Cerebellar nuclear complex (tissue), 1 donor: Measurements from ENCODE around the gene CHIT1.

Experiments
- DNase-seq, 2 experiments: peaks; one replicate each; lab custom pipeline; 2025; lab: John Stamatoyannopoulos, UW

CHIT1 gene

GRCh38 chr1:203217139-203217655 lies 12.3 kb downstream of the CHIT1 start:
- DNase-seq = no peak

DNA sequence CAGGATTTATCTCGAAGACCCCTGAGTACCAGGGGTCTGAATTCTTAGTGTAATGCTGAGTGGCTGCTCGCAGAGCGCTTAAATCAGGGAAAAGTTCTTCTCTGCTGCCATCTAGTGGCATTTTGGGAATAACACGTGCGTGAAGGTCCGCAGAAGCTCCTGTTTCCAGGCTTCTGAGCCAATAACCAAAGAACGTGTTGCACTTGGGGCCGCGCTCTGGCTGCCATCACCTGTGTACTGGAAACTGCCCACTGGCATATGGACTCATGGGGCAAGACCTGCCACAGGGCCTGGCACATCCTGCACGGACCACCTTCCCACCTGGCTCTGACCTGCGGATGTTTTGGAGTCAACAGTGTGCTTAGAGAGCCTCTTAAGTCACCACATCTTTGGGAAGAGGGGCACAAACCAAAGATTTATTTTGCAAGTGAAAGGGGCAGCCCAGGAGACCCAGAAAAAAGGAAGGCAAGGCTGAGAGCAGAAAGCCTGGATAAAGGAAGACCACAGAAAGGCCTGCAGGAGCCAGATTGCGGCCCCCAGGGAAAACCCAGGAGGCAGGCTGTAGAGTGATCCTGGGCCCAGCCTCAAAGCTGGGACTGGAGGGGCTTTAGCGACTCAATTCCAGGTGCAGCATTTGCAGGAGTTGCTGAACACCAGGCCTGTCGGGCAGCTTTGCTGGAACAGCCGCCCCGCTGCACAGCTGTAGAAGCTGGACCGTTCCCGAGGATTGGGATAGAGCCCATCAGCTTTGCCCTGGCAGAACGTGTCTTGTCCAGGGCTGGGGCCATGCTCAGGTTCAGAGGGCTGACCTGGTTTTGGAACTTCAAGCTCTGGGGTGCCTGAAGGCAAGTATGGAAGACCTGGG lies 13.0 kb downstream of the CHIT1 start:
- peak in 1 of 2 experiments; percentile 78 for DNase-seq

GRCh38 chr1:203215573-203215972 lies 13.9 kb downstream of the CHIT1 start:
- no peak for DNase-seq

GRCh38 chr1:203214871-203215270 lies 14.6 kb downstream of the CHIT1 start:
- no peak for DNase-seq

- DNase-seq = no peak
Measured at GRCh38 chr1:203213126-203213525, 16.3 kb downstream of the CHIT1 start.

DNA sequence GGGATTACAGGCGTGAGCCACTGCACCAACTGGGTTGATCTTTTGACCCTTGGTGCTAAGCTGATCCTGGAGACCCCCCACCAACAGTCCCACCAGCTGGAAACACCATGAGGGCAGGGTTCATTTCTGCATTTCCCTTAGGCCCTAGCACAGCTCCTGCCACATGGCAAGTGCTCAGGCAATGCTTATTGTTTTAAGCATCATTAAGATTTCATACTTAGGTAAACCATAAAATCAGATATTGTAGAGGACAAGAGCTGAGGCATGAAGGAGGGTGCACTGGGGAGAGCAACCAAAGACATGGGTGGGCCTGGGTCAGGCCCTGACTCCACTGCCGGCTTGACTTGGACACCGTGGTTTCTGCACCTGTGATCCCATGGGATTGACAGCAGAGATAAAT lies 17.7 kb downstream of the CHIT1 start:
- DNase-seq = no peak

GRCh38 chr1:203210988-203211387 lies 18.5 kb downstream of the CHIT1 start:
- no peak for DNase-seq

GRCh38 chr1:203210350-203210749 lies 19.1 kb downstream of the CHIT1 start:
- no peak for DNase-seq

- no peak for DNase-seq
Measured at GRCh38 chr1:203208181-203208580, 21.3 kb downstream of the CHIT1 start.

- DNase-seq = no peak
Measured at GRCh38 chr1:203207751-203208150, 21.7 kb downstream of the CHIT1 start.

DNA sequence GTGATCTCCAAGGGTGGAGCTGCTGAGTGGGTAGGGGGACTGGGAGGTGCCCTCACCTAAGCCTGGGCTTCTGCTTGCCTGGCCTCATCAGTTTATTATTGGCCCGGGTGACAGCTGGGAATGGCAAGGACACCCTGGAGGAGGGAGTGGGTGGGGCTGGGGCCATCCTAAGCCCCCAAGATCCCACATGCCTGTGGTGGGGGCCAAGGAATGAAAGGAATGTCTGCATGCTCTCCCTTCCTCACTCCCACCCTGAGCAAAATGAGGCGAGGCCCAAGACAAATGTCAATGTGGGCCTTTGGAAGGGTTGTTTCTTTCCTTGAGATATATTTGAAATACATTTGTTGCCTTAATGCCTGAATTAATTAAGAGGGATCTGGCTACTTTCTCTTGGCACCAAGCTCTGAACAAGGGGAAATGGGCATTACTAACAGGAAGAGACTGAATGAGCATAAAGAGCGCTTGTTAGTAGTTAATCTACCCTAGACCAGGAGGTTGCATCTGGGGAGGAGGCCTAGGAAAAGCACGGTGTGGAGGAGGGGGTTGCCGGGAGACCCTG lies 23.3 kb downstream of the CHIT1 start:
- no peak for DNase-seq

- no peak for DNase-seq
Measured at GRCh38 chr1:203204756-203205155, 24.7 kb downstream of the CHIT1 start.

DNA sequence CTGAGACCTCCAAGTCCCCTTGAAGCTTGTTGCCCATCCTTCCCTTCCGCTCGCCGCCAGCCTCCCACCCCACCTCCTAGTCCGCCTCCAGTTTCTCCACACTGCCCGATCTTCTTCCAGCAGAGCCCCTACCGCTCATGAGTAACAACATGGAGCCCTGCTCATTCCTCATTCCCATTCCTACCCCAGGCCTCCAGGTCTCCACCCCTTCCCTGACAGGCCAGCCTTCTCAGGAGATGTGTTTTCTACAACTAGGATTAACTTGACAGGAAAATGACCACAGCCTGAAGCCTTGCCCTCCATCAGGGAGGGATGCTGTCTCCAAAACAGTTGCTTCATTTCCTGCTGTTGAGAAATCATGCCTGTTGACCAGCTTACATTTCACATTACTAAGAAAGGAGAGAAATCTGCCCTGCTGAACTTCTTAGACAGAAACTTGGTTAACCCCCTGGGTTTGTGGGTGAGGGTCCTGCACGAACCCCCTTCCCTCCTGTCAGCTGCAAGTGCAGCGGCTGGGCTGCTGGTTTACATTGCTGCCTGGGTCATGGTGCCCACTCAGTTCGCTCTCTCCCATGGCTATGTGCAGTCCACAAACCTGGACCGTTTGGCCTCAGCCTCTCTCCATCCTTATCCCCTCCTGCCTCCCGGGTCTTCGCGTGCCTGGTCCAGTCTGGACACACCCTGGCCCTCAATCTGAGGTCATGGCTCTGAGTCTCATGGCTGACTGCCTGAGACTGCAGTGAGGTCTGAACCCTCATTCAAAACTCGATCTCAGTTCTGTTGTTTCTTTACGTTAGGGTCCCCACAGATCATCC lies 26.8 kb downstream of the CHIT1 start:
- no peak for DNase-seq

GRCh38 chr1:203201516-203202205 lies 27.8 kb downstream of the CHIT1 start:
- no peak for DNase-seq

DNA sequence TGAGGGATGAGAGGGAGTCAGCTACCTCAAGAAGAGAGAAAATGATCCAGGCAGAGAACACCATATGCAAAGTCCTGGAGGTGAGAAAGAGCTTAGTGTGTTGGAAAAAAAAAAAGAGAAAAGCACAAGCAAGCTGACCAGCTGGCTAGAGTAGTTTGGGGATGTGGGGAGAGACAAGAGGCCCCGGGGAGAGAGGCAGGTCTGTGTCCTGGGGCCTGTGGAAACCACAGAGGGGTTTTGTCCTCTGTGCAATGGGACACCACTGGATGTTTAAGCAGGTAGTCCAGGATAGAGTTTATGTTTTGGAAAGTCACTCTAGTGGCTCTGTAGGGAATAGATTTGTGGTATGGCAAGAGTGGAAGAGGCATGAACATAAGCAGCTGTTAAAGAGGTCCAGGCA lies 28.6 kb downstream of the CHIT1 start:
- no peak for DNase-seq

- DNase-seq = peak; percentile 26 to 44
Measured at GRCh38 chr1:203199816-203200571, 29.5 kb downstream of the CHIT1 start.

- DNase-seq = no peak
Measured at GRCh38 chr1:203199481-203199815, 30.0 kb downstream of the CHIT1 start.

DNA sequence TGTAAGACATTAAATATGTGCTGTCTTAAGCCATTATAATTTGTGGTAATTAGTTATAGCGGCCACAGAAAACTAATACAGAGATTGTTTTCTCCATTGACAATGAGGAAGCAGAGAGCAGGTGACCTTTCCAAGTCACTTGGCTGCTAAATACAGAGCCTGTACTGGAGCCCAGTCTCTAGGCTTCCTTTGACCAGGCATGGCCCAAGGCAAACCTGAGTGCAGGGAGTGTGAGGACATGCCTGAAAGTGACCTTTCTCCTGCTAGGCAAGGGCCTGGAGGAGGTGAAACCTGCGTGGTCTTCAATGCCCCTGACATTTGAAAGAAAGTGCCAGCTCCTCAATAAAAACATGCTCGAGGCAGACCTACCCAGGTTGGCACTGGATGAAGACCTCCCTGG lies 30.5 kb downstream of the CHIT1 start:
- DNase-seq = no peak

DNA sequence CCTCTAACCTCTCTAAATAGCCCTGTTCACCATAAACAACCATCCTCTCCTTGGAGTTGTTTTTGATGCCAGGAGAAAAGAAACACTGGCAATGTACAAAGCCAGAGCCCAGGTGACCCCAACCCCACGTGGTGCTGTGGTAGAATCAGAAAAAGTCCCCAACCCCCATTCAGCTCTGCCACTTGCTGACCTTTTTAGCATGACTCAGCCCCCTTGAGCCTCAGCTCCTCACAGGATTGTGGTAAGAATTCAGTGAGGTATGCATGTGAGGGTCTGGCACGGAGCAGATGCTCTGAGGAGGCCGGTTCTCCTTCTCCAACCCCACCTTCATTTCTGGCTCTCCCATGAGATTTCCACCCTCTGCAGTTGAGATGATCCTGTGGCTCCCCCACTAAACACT lies 31.8 kb downstream of the CHIT1 start:
- DNase-seq = no peak

- DNase-seq = no peak
Measured at GRCh38 chr1:203196371-203196770, 33.1 kb downstream of the CHIT1 start.

GRCh38 chr1:203190949-203191348 lies 38.5 kb downstream of the CHIT1 start:
- no peak for DNase-seq
